ENCODE data around the gene GAS6.

DNA sequence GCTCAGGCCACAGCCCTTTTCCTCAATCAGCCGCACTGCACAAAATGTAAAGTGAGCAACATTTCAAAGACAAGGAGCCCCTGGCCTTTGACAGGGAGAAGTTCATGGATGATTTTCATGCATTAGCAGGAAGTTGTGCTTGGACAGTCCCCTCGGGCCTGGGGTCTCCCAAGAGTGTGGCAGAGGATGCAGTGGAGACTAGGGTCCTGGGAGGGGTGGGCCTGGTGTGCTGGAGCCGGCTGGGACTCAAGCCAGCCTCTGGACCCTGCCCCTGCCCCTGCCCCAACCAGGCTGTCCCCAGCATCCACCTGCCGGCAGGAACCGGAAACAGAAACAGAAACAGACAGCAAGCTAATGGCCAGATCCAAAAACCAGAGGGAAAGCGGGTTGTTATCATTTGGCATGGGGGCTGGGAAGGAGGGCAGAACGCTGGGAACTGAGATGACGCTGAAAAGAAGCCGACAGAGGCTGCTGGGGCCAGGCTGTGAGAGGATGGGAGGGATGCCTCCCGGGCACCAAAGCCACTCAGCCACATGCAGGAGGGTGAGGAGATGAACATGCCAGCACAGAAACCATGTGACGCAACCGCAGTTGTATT lies 2.3 kb downstream of the GAS6 start:
- TF ChIP-seq, protein P1, sequence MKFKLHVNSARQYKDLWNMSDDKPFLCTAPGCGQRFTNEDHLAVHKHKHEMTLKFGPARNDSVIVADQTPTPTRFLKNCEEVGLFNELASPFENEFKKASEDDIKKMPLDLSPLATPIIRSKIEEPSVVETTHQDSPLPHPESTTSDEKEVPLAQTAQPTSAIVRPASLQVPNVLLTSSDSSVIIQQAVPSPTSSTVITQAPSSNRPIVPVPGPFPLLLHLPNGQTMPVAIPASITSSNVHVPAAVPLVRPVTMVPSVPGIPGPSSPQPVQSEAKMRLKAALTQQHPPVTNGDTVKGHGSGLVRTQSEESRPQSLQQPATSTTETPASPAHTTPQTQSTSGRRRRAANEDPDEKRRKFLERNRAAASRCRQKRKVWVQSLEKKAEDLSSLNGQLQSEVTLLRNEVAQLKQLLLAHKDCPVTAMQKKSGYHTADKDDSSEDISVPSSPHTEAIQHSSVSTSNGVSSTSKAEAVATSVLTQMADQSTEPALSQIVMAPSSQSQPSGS (CRISPR knock-in tag; IDR thresholded peaks at IDR 0.05) = no peak
- TF ChIP-seq MAFK (IDR thresholded peaks at IDR 0.05; ENCODE audit: low read length) = no peak
- no peak for TF ChIP-seq SREBF2 (CRISPR knock-in tag; IDR thresholded peaks at IDR 0.05)
- no peak for TF ChIP-seq SP2 (IDR thresholded peaks at IDR 0.05; ENCODE audit: extremely low read depth, low read depth, low read length, poor library complexity, severe bottlenecking)
- no peak for TF ChIP-seq ETV6 (IDR thresholded peaks at IDR 0.05; ENCODE audit: borderline replicate concordance in 1 of 2, low read depth in 2 of 2, low read length in 1 of 2)
- TF ChIP-seq ETV6 (CRISPR knock-in tag; IDR thresholded peaks at IDR 0.05; ENCODE audit: borderline replicate concordance) = no peak
- TF ChIP-seq, protein P2, sequence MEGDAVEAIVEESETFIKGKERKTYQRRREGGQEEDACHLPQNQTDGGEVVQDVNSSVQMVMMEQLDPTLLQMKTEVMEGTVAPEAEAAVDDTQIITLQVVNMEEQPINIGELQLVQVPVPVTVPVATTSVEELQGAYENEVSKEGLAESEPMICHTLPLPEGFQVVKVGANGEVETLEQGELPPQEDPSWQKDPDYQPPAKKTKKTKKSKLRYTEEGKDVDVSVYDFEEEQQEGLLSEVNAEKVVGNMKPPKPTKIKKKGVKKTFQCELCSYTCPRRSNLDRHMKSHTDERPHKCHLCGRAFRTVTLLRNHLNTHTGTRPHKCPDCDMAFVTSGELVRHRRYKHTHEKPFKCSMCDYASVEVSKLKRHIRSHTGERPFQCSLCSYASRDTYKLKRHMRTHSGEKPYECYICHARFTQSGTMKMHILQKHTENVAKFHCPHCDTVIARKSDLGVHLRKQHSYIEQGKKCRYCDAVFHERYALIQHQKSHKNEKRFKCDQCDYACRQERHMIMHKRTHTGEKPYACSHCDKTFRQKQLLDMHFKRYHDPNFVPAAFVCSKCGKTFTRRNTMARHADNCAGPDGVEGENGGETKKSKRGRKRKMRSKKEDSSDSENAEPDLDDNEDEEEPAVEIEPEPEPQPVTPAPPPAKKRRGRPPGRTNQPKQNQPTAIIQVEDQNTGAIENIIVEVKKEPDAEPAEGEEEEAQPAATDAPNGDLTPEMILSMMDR (IDR thresholded peaks at IDR 0.05 in 2 of 3, conservative IDR thresholded peaks at IDR 0.05 in 1 of 3; ENCODE audit: insufficient read depth in 2 of 3, low read depth in 1 of 3, low read length in 3 of 3) = no peak
- TF ChIP-seq, protein P3, sequence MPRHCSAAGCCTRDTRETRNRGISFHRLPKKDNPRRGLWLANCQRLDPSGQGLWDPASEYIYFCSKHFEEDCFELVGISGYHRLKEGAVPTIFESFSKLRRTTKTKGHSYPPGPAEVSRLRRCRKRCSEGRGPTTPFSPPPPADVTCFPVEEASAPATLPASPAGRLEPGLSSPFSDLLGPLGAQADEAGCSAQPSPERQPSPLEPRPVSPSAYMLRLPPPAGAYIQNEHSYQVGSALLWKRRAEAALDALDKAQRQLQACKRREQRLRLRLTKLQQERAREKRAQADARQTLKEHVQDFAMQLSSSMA (CRISPR knock-in tag; IDR thresholded peaks at IDR 0.05) = no peak
- no peak for TF ChIP-seq MXI1 (IDR thresholded peaks at IDR 0.05; ENCODE audit: low read depth, low read length)
- TF ChIP-seq ZNF274 (IDR thresholded peaks at IDR 0.05; ENCODE audit: borderline replicate concordance, low read depth, low read length) = no peak

All from K562 (cell line).